Neuronal stem cell (in vitro differentiated cells): Measurements from ENCODE around the gene CENPQ.

ENCODE experiments used
- DNase-seq: peaks from one replicate; pipeline ENCODE4 v3.0.0-alpha.2; 2013; ENCODE audit warnings: low spot score
- H2AFZ ChIP-seq: one replicate; pipeline ENCODE4 v1.6.1; 2013; ENCODE audit warnings: mild to moderate bottlenecking, low read length, inconsistent platforms
- H2AK5ac ChIP-seq: 2 replicates; pipeline ENCODE4 v1.6.1; 2013; ENCODE audit warnings: low read depth, mild to moderate bottlenecking, inconsistent platforms, low read length, moderate library complexity, mixed read lengths
- H2BK120ac ChIP-seq: 2 replicates; pipeline ENCODE4 v1.6.1; 2013; ENCODE audit warnings: low read depth, mild to moderate bottlenecking, inconsistent platforms, low read length, moderate library complexity, mixed read lengths
- H2BK12ac ChIP-seq: one replicate; pipeline ENCODE4 v1.6.1; 2013; ENCODE audit warnings: low read length, inconsistent platforms
- H2BK15ac ChIP-seq: 2 replicates; pipeline ENCODE4 v1.6.1; 2013; ENCODE audit warnings: mild to moderate bottlenecking, low read length, inconsistent platforms, mixed read lengths
- H2BK5ac ChIP-seq: one replicate; pipeline ENCODE4 v1.6.1; 2013; ENCODE audit warnings: inconsistent platforms, mild to moderate bottlenecking, low read length, moderate library complexity
- H3K14ac ChIP-seq: one replicate; pipeline ENCODE4 v1.6.1; 2013; ENCODE audit warnings: low read length, inconsistent platforms
- H3K18ac ChIP-seq: 2 replicates; pipeline ENCODE4 v1.6.1; 2013; ENCODE audit warnings: low read length, inconsistent platforms
- H3K23ac ChIP-seq: 2 replicates; pipeline ENCODE4 v1.6.1; 2013; ENCODE audit warnings: low read depth, mild to moderate bottlenecking, mixed read lengths, low read length, inconsistent platforms; ENCODE audit not compliant: poor library complexity
- H3K27ac ChIP-seq: replicated peaks from 3 replicates; pipeline ENCODE4 v1.5.1; 2013; ENCODE audit warnings: low read length, inconsistent platforms
- H3K27me3 ChIP-seq, 3 experiments: 2 replicates each; pipeline ENCODE4 v1.6.1; 2013; ENCODE audit warnings: low read length in 3 of 3, mild to moderate bottlenecking in 2 of 3, inconsistent platforms in 1 of 3, low read depth in 1 of 3, mixed read lengths in 1 of 3, moderate library complexity in 1 of 3; ENCODE audit not compliant: control insufficient read depth in 3 of 3, insufficient read depth in 3 of 3
- H3K36me3 ChIP-seq, 2 donors: replicated peaks in 1 of 2; 2 replicates each; pipeline ENCODE4 v1.6.1; 2013; ENCODE audit warnings: low read length in 2 of 2; ENCODE audit not compliant: control insufficient read depth in 2 of 2, insufficient read depth in 2 of 2
- H3K4ac ChIP-seq: 2 replicates; pipeline ENCODE4 v1.6.1; 2013; ENCODE audit warnings: inconsistent platforms, mild to moderate bottlenecking, low read length, moderate library complexity
- H3K4me1 ChIP-seq, 2 donors: 1 replicate in 1 of 2; 2 replicates in 1 of 2; pipeline ENCODE4 v1.6.1; 2013; ENCODE audit warnings: low read length in 2 of 2, low read depth in 1 of 2; ENCODE audit not compliant: control insufficient read depth in 2 of 2, insufficient read depth in 1 of 2
- H3K4me2 ChIP-seq: one replicate; pipeline ENCODE4 v1.6.1; 2013; ENCODE audit warnings: mild to moderate bottlenecking, low read length, inconsistent platforms; ENCODE audit not compliant: insufficient read depth, poor library complexity, severe bottlenecking
- H3K4me3 ChIP-seq, 2 donors: 2 replicates each; pipeline ENCODE4 v1.5.1; 2013; ENCODE audit warnings: low read length in 2 of 2, mild to moderate bottlenecking in 2 of 2, inconsistent platforms in 1 of 2, moderate library complexity in 1 of 2
- H3K79me1 ChIP-seq: one replicate; pipeline ENCODE4 v1.6.1; 2013; ENCODE audit warnings: low read depth, mild to moderate bottlenecking, inconsistent platforms, low read length, moderate library complexity
- H3K9ac ChIP-seq: one replicate; pipeline ENCODE4 v1.6.1; 2013; ENCODE audit warnings: mild to moderate bottlenecking, low read depth, low read length, inconsistent platforms; ENCODE audit not compliant: poor library complexity
- H3K9me3 ChIP-seq, 2 donors: replicated peaks in 1 of 2; 2 replicates each; pipeline versions ENCODE3 to v1.6.1; 2013; ENCODE audit warnings: low read length in 2 of 2, mild to moderate bottlenecking in 2 of 2, inconsistent platforms in 1 of 2, low read depth in 1 of 2, mixed read lengths in 1 of 2, moderate library complexity in 1 of 2; ENCODE audit not compliant: control insufficient read depth in 2 of 2, insufficient read depth in 1 of 2
- H4K8ac ChIP-seq: one replicate; pipeline ENCODE4 v1.6.1; 2013; ENCODE audit warnings: low read depth, mild to moderate bottlenecking, inconsistent platforms, low read length, moderate library complexity
- H4K91ac ChIP-seq: one replicate; pipeline ENCODE4 v1.6.1; 2013; ENCODE audit warnings: low read length, low read depth, mild to moderate bottlenecking, inconsistent platforms; ENCODE audit not compliant: poor library complexity
- WGBS, 2 donors: extraction: QIAGEN DNeasy Blood & Tissue Kit; methylation state at CpG; one replicate each; pipeline ENCODE4 v1.1.7; 2013; ENCODE audit warnings: missing lambda C conversion rate in 2 of 2, mixed read lengths in 1 of 2; ENCODE audit not compliant: insufficient read length in 2 of 2, insufficient replicate concordance in 1 of 2; ENCODE audit errors: extremely low coverage in 2 of 2; 5-methylcytosine and 5-hydroxymethylcytosine counted together

Gene CENPQ

DNA sequence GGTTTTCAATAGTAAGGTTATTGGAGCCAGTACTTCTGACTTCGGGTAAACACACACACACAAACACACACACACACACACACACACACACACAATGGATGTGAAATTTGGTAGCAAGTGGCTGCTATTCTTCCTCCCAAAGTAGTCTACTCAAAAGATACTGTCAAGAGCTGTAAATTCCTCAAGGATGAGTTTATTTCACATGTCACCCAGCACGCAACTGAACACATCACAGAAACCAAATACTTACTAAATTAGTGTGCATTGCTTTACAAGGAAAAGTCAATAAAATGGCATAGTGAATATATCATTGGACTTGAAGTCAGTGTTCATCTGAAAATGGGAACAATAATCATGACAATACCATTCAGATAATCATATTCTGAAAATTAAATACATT lies 33.0 kb upstream of the CENPQ start:
- Histone ChIP-seq H3K36me3 (peaks cover 0 to 45% of the 10 kb centered on the region in 2 donors), H3K9ac (no peak overlapping the region), H3K27me3 (no peaks in the 10 kb centered on the region), H4K8ac (no peak overlapping the region), H2BK15ac (no peak overlapping the region), H2BK12ac (no peak overlapping the region), H3K4me3 (no peak overlapping the region), H3K14ac (no peak overlapping the region), H2BK120ac (no peak overlapping the region), H3K79me1 (no peaks in the 10 kb centered on the region), H2AFZ (no peak overlapping the region), H2AK5ac (no peak overlapping the region), H3K4me1 (no peaks in the 10 kb centered on the region), H3K23ac (no peak overlapping the region), H3K4ac (no peak overlapping the region), H4K91ac (no peak overlapping the region), H2BK5ac (no peak overlapping the region), H3K18ac (no peak overlapping the region), H3K27ac (no peak overlapping the region), H3K4me2 (no peak overlapping the region), H3K9me3 (no peaks in the 10 kb centered on the region)
- no CpG with 5 or more reads among the region's 2 CpGs for WGBS, 2 donors
- DNase-seq: no peak

DNA sequence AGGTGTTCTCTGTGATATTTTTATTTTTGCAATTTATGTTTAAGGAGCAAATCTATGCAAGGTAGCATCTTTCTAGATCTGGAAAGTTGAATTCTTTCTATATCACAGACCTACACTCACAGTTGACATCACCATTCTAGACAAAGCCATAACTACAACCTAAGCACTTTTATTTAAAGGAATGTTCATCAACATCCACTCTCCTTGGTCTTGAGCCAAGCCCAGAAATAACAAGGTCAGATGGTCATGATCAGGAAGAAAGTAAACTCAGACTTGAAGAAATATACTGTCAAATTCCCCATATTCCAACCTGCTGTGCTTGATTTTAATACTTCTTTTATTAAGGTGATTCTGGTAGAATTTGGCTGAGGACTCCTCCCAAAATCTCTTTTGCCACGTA lies 32.3 kb upstream of the CENPQ start:
- Histone ChIP-seq H3K9me3 (no peaks in the 10 kb centered on the region), H3K18ac (no peak overlapping the region), H2BK12ac (no peak overlapping the region), H3K36me3 (peaks cover 2 to 52% of the 10 kb centered on the region in 2 donors), H3K4me2 (no peak overlapping the region), H3K14ac (no peak overlapping the region), H3K4ac (no peak overlapping the region), H3K4me3 (no peak overlapping the region), H3K79me1 (no peaks in the 10 kb centered on the region), H3K9ac (no peak overlapping the region), H4K91ac (no peak overlapping the region), H3K4me1 (no peaks in the 10 kb centered on the region), H2BK5ac (no peak overlapping the region), H3K27me3 (no peaks in the 10 kb centered on the region), H3K23ac (no peak overlapping the region), H2BK15ac (no peak overlapping the region), H2AK5ac (no peak overlapping the region), H3K27ac (no peak overlapping the region), H2AFZ (no peak overlapping the region), H4K8ac (no peak overlapping the region), H2BK120ac (no peak overlapping the region)
- no CpG with 5 or more reads among the region's 1 CpG for WGBS, 2 donors
- DNase-seq: no peak

DNA sequence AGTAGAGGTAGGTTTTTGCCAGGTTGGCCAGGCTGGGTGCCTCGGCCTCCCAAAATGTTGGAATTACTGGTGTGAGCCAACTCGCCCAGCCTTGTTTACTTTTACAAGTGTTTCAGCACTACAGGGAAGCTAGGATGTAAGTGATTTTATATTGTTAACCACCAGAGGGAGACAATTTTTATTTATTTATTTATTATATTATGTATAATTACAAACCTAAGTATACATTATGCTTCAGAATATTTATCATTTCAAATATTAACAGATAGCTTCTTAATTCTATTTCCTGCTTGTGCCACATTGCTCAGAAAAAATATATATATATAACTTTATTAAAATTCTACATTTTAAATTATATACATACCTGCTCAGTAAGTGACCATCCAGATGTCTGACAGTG lies 9.9 kb upstream of the CENPQ start:
- Histone ChIP-seq H2BK5ac (no peak overlapping the region), H3K4me3 (no peak overlapping the region), H3K4me1 (no peaks in the 10 kb centered on the region), H2AK5ac (no peak overlapping the region), H3K36me3 (peaks cover 6 to 94% of the 10 kb centered on the region in 2 donors), H3K9me3 (no peaks in the 10 kb centered on the region), H3K27ac (no peak overlapping the region), H2BK15ac (no peak overlapping the region), H3K9ac (no peak overlapping the region), H4K91ac (no peak overlapping the region), H3K4me2 (no peak overlapping the region), H2AFZ (no peak overlapping the region), H3K18ac (no peak overlapping the region), H3K79me1 (no peaks in the 10 kb centered on the region), H3K23ac (no peak overlapping the region), H4K8ac (no peak overlapping the region), H2BK120ac (no peak overlapping the region), H3K27me3 (no peaks in the 10 kb centered on the region), H3K14ac (no peak overlapping the region), H3K4ac (no peak overlapping the region), H2BK12ac (no peak overlapping the region)
- no CpG with 5 or more reads among the region's 2 CpGs for WGBS, 2 donors
- DNase-seq: no peak

DNA sequence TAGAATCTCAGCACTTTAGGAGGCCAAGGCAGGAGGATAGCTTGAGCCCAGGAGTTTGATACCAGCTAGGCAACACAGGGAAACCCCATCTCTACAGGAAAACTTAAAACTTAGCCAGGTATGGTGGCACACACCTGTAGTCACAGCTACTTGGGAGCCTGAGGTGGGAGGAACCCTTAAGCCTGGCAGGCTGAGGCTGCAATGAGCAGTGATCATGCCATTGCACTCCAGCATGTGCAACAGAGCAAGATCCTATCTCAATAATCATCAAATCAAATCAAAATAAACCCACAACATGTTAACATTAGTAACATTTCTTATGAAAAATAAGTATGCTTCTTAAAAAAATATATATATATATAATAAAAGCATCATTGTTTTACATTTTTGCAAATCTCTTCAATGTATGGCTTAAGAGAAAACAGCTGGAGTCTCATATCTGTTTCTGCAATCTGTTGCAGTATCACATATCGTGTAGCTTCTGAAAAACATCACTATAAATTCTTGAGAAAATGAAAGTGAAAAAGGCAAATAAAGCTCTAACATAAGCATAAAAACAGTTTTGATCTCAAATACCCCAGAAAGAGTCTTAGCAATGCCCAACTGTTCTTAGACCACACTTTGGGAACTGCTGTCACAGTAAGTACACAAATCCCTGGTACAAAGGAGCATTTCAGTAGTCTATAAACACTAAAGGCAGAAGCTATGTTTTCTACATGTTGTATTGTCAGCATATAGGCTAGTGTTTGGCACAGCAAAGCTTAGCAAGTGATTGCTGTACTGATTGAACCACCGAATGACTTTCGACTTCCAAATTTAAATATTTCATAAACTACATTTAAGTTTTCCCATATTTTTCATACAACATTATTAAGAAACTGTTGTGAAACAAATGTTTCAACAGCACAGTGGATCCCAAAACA lies 8.1 kb upstream of the CENPQ start:
- no peak overlapping the region for H3K18ac ChIP-seq
- no peaks in the 10 kb centered on the region for H3K27me3 ChIP-seq
- no peak overlapping the region for H3K14ac ChIP-seq
- no peak overlapping the region for H4K8ac ChIP-seq
- H2BK5ac ChIP-seq: no peak overlapping the region
- no peak overlapping the region for H2BK120ac ChIP-seq
- H3K23ac ChIP-seq: no peak overlapping the region
- peaks cover 4 to 94% of the 10 kb centered on the region in 2 donors for H3K36me3 ChIP-seq
- H2BK12ac ChIP-seq: no peak overlapping the region
- no peaks in the 10 kb centered on the region for H3K9me3 ChIP-seq
- H2AFZ ChIP-seq: no peak overlapping the region
- H3K4me2 ChIP-seq: no peak overlapping the region
- no peak overlapping the region for H3K4me3 ChIP-seq
- H3K4ac ChIP-seq: no peak overlapping the region
- H3K4me1 ChIP-seq: no peaks in the 10 kb centered on the region
- no peak overlapping the region for H4K91ac ChIP-seq
- no peaks in the 10 kb centered on the region for H3K79me1 ChIP-seq
- no peak overlapping the region for H2BK15ac ChIP-seq
- no peak overlapping the region for H3K9ac ChIP-seq
- no peak overlapping the region for H2AK5ac ChIP-seq
- H3K27ac ChIP-seq: no peak overlapping the region
- DNase-seq: no peak
- 100% methylated on average over 1 of the region's 3 CpGs; no CpG with 5 or more reads in 1 of the 2 donors for WGBS, 2 donors
